GM10847 (cell line): Measurements from ENCODE around the gene USP20.

Experiments
- POLR2A ChIP-seq: IDR thresholded peaks from 2 replicates; pipeline ENCODE4 v1.6.1; 2011; ENCODE audit not compliant: insufficient read length; ENCODE audit errors: extremely low read depth

USP20 gene

GRCh38 chr9:129816501-129817435, 18.5 kb upstream of the USP20 start:
- TF ChIP-seq POLR2A: no peak

GRCh38 chr9:129822898-129823541, 12.2 kb upstream of the USP20 start:
- TF ChIP-seq POLR2A: no peak

GRCh38 chr9:129823542-129823934, 11.7 kb upstream of the USP20 start:
- TF ChIP-seq POLR2A: no peak

DNA sequence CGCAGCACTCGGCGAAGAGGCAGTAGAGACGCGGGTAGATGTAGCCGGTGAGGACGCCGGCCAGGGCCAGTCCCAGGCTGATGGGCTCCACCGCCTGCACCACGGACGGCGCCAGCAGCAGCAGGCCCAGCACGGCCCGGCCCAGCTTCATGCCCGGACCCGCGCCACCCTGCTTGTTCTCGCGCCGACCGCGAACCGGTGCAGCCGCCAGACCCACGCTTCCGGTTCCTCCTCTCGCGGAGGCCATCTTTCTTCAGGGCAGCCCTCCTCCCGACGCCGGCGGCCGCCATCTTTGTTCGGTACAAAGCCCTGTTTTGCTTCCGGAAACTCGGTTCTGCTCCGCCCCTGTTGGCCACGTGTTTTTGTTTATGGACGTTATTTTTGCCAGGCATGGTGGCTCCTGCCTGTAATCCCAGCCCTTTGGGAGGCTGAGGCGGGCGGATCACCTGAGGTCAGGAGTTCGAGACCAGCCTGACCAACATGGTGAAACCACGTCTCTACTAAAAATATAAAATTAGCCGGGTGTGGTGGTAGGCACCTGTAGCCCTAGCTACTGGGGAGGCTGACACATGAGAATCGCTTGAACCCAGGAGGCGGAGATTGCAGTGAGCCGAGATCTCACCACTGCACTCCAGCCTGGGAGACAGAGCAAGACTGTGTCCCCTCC, 11.2 kb upstream of the USP20 start, which contains the start of gene TOR1A:
TOR1A (minus strand) TSS at position 202 of the 667 bp plus-strand sequence; CDS start at position 151, 51 bp downstream.
- TF ChIP-seq POLR2A: peak; percentile 88

GRCh38 chr9:129826344-129826743, 8.9 kb upstream of the USP20 start:
- TF ChIP-seq POLR2A: no peak

DNA sequence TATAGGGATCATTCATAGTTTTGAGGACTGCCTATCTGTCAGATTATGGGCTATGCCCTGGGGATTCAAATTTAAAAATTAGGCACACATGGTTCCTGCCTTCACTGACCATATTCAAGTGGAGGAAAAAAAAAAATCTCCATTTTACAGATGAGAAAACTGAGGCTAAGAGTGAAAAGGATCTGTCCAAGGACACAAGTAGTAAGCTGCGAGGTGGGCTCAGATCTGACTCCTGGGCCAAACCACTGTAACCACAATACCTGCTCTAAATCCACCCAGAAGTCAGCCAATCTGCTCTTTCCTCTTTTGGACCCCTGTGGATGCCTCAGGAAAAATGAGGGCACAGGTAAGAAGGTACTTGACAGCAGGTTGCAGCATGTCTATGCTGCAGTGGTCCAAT, 8.5 kb upstream of the USP20 start:
- TF ChIP-seq POLR2A: no peak

DNA sequence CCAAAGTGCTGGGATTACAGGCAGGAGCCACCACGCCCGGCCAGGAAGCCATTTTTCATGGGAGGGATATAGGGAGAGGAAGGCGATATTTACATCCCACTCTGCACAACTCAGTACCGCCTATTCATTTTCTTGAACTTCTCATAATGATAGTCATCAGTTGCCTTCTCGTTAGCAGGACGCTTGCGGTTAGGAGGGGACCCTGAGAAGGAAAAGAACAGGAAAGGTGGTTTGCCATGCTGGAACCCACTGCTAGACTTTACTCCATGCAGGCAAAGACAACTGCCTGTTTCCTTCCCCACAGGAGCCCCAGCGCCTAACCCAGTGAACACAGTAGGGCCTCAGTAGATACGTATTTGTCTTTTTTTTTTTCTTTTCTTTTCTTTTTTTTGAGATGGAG, 7.2 kb upstream of the USP20 start:
- no peak for TF ChIP-seq POLR2A

DNA sequence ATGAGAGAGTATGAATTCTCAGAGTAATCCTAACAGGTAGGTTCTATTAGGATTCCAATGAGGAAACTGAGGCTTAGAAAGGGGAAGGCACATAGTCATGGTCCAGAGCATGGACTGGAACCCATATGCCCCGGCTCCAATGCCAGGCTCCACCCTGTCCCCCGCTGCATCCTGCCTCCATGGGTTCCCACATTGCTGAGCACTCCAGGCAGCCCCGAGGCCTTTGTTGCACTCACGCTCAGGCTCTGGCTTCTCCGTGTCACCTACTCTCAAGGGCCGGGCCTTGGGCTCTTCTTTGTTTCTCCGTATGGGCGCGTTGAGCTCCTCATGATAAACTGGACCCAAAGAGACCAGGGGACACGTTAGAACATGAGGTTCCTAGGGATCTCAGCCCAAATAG, 6.3 kb upstream of the USP20 start:
- TF ChIP-seq POLR2A: no peak

DNA sequence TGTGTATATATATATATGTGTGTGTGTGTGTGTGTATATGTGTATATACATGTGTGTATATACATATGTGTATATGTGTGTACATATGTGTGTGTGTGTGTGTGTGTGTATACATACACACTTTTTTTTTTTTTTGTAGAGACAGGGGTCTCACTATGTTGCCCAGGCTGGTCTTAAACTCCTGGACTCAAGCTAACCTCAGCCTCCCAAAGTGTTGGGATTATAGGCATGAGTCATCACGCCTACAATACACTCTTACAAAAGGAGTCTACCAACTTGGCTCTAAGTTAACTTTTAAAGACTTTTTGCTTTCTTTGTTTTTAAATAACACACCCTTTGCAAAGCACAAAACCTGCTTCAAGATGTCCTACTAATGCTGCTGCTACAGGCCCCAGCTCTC, 2.3 kb upstream of the USP20 start:
- TF ChIP-seq POLR2A: no peak

DNA sequence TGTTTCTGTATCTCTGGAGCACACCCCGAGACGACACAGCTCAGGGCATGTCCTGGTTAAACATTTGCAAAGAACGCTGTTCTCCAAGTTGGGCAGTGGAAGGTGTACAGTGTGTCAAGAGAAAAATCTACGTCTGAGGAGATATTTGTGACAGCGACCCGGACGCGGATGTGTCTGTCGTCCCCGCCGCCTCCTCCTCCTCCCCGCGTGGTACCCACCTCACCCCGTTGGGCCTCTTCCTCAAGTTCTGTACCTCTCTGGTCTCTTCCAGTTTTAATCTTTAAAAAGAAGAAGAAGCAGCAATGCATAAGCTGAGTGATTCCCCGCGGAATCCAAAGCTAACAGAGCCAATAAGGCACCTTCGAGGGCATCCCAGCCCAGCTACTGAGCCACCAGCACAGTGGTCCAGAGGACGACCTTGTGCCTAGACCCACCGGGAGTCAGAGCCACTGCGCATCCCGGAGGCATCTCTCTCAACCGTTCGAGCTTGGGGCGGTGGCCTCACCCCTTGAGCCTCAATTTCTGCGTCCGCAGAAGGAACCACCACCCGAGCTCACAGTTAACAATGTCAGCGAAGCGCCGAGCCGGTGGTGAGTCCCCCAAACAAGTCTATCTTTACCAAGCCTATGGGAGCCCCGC, 650 bp upstream of the USP20 start:
- TF ChIP-seq POLR2A: no peak

DNA sequence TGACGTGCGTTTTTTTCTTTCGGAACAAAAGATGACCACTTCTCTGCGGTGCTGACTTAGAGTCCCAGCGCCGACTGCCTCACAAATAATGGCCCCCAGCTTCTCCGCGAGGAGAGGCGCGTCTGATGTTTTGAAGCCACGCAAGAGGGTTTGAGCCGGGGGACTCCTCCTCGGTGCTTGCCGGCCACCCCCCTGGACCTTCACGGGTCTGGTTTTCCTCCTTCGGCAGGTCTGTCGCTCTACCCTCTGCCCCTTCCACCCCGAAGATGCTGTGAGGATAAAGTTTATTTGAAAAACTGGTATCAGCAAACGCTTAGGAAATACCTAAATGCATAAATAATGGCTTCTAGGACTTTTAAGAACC, 584 bp downstream of the USP20 start:
- no peak for TF ChIP-seq POLR2A

DNA sequence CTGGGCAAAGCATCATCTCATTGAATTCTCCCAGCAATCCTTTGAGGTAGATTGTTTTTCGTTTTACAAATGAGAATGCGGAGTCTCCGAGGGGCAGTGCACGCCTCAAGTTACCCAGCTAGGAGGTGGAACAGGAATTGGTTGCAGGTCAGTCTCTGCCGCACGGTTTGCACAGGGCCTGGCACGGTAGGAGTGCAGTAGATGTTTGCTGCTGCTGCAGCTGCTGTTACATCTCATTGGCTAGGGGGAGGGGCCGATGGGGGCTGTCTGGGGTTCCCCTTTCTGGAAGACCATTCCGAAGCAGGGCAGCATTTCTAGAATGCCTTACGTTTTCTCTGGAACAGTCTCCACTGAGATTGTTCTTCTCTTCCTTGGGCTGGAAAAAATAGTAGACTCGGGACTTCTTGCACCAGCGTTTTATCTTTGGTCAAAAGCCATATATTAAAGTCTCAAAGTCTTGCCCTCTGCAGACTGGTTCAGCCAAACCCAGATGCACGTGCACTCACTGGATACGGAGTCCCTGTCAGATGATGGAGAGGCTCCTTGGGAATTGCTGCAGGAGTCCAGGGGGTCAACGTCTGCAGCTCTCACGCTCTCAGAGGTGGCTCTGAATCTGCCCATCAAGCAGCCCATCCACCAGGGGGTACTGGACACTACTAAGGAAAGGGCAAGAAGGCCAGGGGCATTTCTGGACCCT, 1.2 kb downstream of the USP20 start:
- TF ChIP-seq POLR2A: no peak

DNA sequence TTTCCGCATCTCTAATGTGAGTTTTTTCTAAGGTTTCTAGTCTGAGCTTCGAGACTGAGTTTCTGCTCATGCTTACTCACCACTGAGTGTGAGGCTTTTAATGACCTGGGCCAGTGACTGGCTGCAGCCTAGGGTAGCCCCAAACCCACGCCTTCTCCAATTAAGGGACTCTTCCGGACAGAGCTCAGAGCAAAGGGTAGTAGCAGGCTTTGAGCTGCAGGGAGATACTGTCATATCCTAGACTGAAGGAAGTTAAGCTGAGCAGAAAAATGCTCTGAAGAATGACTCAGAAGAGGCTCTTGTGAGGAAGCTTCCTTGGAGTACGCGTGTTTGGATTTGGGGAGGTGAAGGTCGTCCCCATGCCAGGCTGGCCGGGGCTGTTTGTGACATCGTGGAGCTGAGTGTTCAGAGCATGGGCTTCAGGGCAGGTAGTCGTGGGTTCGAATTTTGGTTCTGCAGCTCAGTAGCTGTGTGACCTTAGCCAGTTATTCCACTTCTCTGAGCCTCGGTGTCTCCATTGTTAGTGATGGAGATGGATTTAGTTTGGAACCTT, 3.5 kb downstream of the USP20 start:
- no peak for TF ChIP-seq POLR2A

DNA sequence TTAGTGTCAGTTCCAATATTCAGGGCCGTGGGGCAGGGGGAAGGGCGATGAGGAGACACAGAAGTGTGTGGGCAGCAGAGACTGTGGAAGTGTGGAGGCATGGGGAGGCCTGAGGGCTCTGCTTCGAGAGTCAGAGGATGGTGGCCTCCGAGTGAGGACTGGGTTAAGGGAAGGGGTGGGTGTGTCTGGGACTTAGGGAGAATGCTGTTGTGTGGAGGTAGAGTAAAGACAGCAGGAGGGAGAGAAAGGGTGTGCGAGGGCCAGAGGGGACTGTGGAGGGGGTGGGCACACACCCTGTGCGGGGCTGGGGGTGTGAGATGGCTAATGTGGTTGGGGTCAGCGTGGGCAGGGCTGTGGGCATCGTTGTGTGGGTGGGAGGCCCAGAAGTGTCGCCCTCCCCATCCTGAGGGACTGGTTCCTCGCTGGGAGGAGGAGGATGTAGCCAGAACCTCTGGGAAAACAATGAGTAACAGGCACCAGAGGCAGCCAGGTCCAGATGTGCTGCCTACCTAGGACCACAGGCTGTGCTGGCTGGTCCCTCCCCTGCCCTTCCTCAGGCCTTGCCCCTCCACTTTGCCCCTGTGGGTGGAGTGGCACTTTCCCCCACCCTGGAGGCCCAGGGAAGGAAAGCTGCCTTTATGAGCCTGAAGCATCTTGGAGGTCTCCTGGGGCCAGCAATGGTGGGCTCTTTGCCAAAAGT, 4.2 kb downstream of the USP20 start:
- TF ChIP-seq POLR2A: no peak

DNA sequence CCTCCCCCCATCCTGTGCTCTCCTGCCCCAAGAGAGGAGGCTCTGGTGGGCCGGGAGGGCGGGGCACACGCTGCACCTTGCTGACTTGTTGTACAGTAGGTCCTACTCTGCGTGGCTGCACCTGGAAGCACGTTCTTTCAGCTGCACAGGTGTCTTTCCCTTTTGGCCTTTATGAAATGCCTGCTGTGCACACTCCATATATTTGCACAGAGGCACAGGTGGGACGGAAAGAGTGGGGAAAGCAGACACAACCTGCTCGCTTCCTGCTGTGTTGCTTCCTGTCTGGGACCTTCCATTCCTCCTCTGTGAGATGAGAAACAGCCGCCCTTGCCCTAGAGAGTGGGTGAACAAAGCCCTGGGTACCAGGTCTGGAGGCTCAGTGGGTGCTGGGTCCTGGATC, 4.8 kb downstream of the USP20 start:
- TF ChIP-seq POLR2A: no peak
